ENCODE results near the gene IL12RB1.

GRCh38 chr19:18010149-18010548, 76.6 kb downstream of the IL12RB1 start:
- TF ChIP-seq CTCF (IDR thresholded peaks at IDR 0.05), result no peak
- no peak for TF ChIP-seq EP300 (IDR thresholded peaks at IDR 0.05)
- no peak for TF ChIP-seq POLR2A (IDR thresholded peaks at IDR 0.05)
- no peak for TF ChIP-seq POLR2AphosphoS5 (IDR thresholded peaks at IDR 0.05)
